ENCODE results near the gene SLBP. TPM values are rescaled to one million over a fixed set of nuclear protein-coding genes. Genes with fewer than 3 reads are reported as not detected.

SLBP gene
- polyA plus RNA-seq, 3 donors, result 39.6 to 63.7 (median 59.1) TPM

- Histone ChIP-seq H3K79me2 (ENCODE audit: insufficient read depth, low read length) (no peaks in the 10 kb centered on the region), H4K20me1 (ENCODE audit: insufficient read depth, low read length) (no peaks in the 10 kb centered on the region), H2AFZ (ENCODE audit: insufficient read depth, low read depth, low read length, poor library complexity, severe bottlenecking) (peak overlapping the region; percentile 95), H3K9me3 (replicated peaks in 1 of 2; ENCODE audit: control insufficient read depth in 1 of 2, insufficient read depth in 1 of 2, low read length in 2 of 2) (no peaks in the 10 kb centered on the region), H3K27ac (ENCODE audit: low read depth in 1 of 2, low read length in 2 of 2) (no peak overlapping the region), H3K27me3 (ENCODE audit: control insufficient read depth in 2 of 2, insufficient read depth in 2 of 2, low read length in 2 of 2) (peaks cover 0 to 6% of the 10 kb centered on the region in 2 donors), H3K9ac (ENCODE audit: insufficient read depth, low read length, poor library complexity, severe bottlenecking) (peak overlapping the region; percentile 74), H3K4me2 (replicated peaks; ENCODE audit: extremely low read depth, low read length, poor library complexity, severe bottlenecking) (peak overlapping the region; percentile 77), H3K36me3 (replicated peaks in 1 of 2; ENCODE audit: control insufficient read depth in 1 of 2, insufficient read depth in 2 of 2, low read length in 2 of 2) (no peaks in the 10 kb centered on the region), H3K4me1 (ENCODE audit: control insufficient read depth in 1 of 2, insufficient read depth in 2 of 2, low read length in 2 of 2) (peaks cover 26 to 29% of the 10 kb centered on the region in 2 donors), H3K4me3 (replicated peaks in 1 of 3; ENCODE audit: low read depth in 2 of 3, low read length in 3 of 3) (peak overlapping the region in 1 of 3 experiments; percentile 70)
- intact Hi-C loops (cut with micrococcal nuclease), result loop anchor here in 1 of 2 donors (5.0 kb wide), 1 partner anchor 55 kb away; no protein-coding TSS in a partner anchor
- TF ChIP-seq CTCF (IDR thresholded peaks at IDR 0.05), result no peak
- Mint-ChIP-seq H3K4me3 (no peak overlapping the region), H3K9me3 (peaks cover 0 to 4% (median 0%) of the 10 kb centered on the region in 7 donors), H3K27ac (no peak overlapping the region), H3K27me3 (ENCODE audit: low read depth in 3 of 3) (peaks cover 0 to 6% (median 2%) of the 10 kb centered on the region in 3 donors), H3K4me1 (peaks cover 10% of the 10 kb centered on the region), H3K36me3 (no peaks in the 10 kb centered on the region)
- DNase-seq, result no peak
- 78% methylated on average over 6 of the region's 8 CpGs for WGBS (ENCODE audit: insufficient coverage)
Measured at GRCh38 chr4:1751919-1752283, 39.8 kb upstream of the SLBP start.

- peaks cover 26 to 29% of the 10 kb centered on the region in 2 donors for H3K4me1 ChIP-seq (ENCODE audit: control insufficient read depth in 1 of 2, insufficient read depth in 2 of 2, low read length in 2 of 2)
- DNase-seq, result no peak
- H3K36me3 Mint-ChIP-seq, result no peaks in the 10 kb centered on the region
- H3K9me3 Mint-ChIP-seq, result peaks cover 0 to 4% (median 0%) of the 10 kb centered on the region in 7 donors
- no peaks in the 10 kb centered on the region for H4K20me1 ChIP-seq (ENCODE audit: insufficient read depth, low read length)
- 92% methylated on average over 27 of the region's 31 CpGs for WGBS (ENCODE audit: insufficient coverage)
- intact Hi-C loops (cut with micrococcal nuclease), result loop anchor here in 1 of 2 donors (5.0 kb wide), 1 partner anchor 56 kb away; no protein-coding TSS in a partner anchor
- no peak overlapping the region for H3K27ac ChIP-seq (ENCODE audit: low read depth in 1 of 2, low read length in 2 of 2)
- H3K36me3 ChIP-seq (replicated peaks in 1 of 2; ENCODE audit: control insufficient read depth in 1 of 2, insufficient read depth in 2 of 2, low read length in 2 of 2), result no peaks in the 10 kb centered on the region
- H3K4me2 ChIP-seq (replicated peaks; ENCODE audit: extremely low read depth, low read length, poor library complexity, severe bottlenecking), result no peak overlapping the region
- H3K4me1 Mint-ChIP-seq, result peaks cover 10% of the 10 kb centered on the region
- peaks cover 0 to 6% (median 2%) of the 10 kb centered on the region in 3 donors for H3K27me3 Mint-ChIP-seq (ENCODE audit: low read depth in 3 of 3)
- H3K4me3 ChIP-seq (replicated peaks in 1 of 3; ENCODE audit: low read depth in 2 of 3, low read length in 3 of 3), result no peak overlapping the region
- H2AFZ ChIP-seq (ENCODE audit: insufficient read depth, low read depth, low read length, poor library complexity, severe bottlenecking), result peak overlapping the region; percentile 95
- peaks cover 0 to 6% of the 10 kb centered on the region in 2 donors for H3K27me3 ChIP-seq (ENCODE audit: control insufficient read depth in 2 of 2, insufficient read depth in 2 of 2, low read length in 2 of 2)
- peak overlapping the region; percentile 74 for H3K9ac ChIP-seq (ENCODE audit: insufficient read depth, low read length, poor library complexity, severe bottlenecking)
- no peak for TF ChIP-seq CTCF (IDR thresholded peaks at IDR 0.05)
- H3K4me3 Mint-ChIP-seq, result no peak overlapping the region
- H3K79me2 ChIP-seq (ENCODE audit: insufficient read depth, low read length), result no peaks in the 10 kb centered on the region
- H3K27ac Mint-ChIP-seq, result no peak overlapping the region
- H3K9me3 ChIP-seq (replicated peaks in 1 of 2; ENCODE audit: control insufficient read depth in 1 of 2, insufficient read depth in 1 of 2, low read length in 2 of 2), result no peaks in the 10 kb centered on the region
Measured at GRCh38 chr4:1751155-1751918, 39.2 kb upstream of the SLBP start.
